ENCODE data around the gene TMEM120B. TPM values are rescaled to one million over a fixed set of nuclear protein-coding genes. Genes with fewer than 3 reads are reported as not detected.
"Not testable (repeated sequence)": the region's sequence is repeated elsewhere in the genome, so short reads cannot be mapped to it uniquely, and the experiment has no call there.

TMEM120B gene
- total RNA-seq, 1 donor from 2014 or later, result 11.6 TPM

DNA sequence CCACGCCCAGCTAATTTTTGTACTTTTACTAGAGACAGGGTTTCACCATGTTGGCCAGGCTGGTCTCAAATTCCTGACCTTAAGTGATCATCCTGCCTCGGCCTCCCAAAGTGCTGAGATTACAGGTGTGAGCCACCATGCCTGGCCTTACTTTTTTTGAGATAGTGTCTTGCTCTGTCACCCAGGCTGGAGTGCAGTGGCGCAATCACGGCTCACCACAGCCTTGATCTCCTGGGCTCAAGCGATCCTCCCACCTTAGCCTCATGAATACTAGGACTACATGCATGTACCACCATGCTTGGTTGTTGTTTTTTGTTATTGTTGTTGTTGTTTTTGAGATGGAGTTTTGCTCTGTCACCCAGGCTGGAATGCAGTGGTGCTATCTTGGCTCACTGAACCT is 33.0 kb downstream of the TMEM120B start:
- DNase-seq (ENCODE audit: low spot score), result not testable (repeated sequence)

DNA sequence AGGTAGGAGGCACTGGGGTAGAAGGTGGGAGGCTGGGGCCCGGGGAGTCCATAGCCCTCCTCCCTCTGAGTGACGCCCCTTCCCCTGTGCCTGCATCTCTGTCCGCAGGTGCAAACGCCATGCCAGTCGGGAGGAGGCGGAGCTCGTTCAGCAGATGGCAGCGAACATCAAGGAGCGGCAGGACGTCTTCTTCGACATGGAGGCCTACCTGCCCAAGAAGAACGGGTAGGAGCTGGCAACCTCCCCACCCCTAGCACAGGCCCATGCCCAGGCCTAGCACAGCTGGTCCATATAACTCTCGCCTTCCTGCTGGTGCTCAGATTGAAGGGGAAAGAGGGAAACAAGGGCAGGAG is 35.6 kb downstream of the TMEM120B start:
- DNase-seq (ENCODE audit: low spot score), result no peak

DNA sequence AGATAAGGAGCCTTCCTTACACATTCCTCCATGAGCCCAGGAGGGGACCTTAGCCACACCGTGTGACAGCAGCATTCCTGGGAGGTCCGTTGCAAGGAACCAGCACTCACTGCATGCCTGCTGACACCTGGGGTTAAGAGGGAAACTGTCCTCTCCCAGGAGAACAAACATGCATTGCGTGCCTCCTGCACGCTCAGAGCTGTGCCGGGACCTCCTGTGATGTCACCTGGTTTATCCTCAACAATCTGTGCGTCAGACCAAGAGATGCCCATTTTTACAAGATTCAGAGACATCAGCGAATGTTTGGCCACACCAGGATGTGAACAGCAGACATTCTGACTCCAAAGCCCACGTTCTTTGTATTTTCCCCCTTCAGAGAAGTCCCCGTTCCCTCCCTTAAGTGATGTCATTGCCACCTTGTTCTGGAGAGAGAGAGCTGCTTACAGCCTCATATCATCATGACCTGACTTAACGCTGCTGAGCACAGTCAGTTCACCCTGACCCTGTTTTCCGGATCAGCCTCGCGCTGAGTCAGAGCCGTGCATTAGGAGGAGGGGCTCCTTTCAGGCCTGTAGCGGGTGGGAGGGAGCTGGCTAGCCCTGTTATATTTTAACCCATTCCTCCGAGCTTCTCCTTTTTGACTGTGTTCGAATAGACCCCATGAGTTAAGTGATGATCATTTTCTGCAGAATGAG is 36.2 kb downstream of the TMEM120B start:
- peak; percentile 40 for DNase-seq (ENCODE audit: low spot score)

DNA sequence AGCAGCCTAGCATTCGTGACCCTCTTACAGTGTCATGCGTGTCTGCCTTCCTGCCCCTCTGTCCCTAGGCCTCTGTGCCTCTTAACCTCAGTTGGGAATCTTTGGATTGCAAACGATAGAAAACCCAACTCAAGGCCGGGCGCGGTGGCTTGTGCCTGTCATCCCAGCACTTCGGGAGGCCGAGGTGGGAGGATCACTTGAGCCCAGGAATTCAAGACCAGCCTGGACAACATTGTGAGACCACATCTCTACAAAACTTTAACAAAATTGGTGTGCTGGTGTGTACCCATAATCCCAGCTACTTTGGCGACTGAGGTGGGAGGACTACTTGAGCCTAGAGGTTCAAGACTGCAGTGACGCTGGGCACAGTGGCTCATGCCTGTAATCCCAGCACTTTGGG is 36.7 kb downstream of the TMEM120B start:
- DNase-seq (ENCODE audit: low spot score), result no peak

DNA sequence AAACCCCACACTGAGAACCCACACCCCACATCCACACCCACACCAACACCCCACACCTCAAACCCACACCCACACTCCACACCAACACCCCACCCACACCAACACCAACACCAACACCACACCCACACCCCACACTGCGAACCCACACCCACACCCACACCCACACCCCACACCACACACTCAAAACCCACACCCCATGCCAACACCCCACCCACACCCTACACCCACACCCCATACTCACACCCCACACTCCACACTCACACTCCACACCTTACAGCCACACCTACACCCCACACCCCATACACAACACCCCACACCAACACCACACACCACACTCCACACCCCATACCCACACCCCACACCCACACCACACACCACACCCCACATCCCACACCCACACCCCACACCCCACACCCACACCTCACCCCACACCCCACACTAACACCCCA is 38.0 kb downstream of the TMEM120B start:
- DNase-seq (ENCODE audit: low spot score), result no peak

DNA sequence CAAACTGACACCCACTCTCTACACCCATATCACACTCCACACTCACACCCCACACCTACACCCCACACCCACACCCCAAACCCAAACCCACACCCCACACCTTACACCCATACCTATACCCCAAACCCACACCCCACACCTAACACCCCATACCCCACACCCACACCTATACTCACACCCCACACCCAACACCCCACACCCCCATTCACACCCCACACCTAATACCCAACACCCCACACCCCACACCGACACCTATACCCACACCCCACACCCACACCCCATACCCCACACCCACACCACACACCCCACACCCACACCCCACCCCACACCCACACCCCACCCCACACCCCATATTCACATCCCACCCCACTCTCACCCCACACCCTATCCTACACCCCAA is 38.5 kb downstream of the TMEM120B start:
- DNase-seq (ENCODE audit: low spot score), result no peak

DNA sequence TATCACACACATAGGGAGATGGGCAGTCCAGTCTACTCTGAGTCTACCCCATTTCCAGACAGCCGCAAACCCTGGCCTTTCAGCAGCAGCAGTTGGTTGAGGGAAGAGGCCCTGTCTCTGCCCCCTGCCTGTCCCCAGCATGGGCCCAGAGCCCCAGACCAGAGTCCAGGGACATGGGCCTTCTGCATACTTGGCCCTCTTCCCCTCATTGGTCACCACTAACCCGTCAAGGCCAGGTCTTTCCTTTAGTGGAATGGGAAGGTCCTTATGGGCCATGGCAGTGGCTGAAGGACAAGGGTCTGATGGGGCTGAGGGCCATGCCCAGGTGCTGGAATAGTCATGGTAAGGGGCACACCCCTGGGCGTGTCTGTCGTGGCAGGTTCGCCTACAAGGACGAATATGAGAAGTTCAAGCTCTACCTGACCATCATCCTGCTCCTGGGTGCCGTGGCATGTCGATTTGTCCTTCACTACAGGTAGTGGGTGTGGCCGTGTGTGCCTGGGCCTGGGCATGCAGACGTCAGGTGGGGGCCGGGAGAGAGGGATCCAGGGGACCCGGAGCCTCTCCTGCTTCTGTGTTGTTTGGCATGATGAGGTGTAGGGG is 39.3 kb downstream of the TMEM120B start:
- no peak for DNase-seq (ENCODE audit: low spot score)

DNA sequence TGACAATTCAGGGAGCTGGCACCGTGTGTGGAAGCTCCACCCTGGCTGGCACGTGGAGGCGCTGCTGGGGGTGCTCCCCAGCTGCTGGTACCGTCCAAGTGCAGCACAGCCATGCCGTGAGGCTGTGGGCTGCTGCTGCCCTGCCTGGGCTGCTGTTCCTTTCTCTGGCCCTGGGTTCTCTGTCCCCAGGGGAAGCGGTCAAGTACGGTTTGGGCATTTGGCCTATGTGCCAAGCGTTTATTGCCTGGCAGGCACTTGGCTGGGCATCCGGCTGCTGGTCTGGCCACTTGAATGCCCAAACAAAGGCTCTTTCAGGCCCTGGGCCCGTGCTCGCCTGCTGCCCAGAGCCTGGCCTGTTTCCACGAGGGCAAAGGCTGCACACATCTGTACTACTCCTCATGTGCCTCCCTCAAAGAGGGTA is 41.3 kb downstream of the TMEM120B start:
- peak; percentile 44 for DNase-seq (ENCODE audit: low spot score)

DNA sequence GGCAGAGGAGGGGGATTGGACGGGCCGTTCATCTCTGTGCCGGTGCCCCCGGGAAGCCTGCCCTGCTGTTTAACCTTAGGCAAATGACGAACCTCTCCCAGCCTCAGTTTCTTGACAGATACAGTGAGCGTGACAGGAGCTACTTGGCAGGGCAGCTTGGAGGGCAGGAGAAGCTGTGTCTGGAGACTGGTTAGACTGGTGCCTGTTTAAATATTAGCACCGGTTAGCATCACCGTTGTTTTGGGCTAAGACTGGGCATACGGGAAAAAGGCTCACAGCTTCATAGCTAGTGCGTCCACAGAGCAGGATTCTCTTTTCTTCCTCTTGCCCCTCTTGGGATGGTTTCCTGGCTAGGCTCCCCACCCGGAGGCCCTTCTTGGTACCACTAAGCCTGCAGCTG is 42.3 kb downstream of the TMEM120B start:
- no peak for DNase-seq (ENCODE audit: low spot score)

DNA sequence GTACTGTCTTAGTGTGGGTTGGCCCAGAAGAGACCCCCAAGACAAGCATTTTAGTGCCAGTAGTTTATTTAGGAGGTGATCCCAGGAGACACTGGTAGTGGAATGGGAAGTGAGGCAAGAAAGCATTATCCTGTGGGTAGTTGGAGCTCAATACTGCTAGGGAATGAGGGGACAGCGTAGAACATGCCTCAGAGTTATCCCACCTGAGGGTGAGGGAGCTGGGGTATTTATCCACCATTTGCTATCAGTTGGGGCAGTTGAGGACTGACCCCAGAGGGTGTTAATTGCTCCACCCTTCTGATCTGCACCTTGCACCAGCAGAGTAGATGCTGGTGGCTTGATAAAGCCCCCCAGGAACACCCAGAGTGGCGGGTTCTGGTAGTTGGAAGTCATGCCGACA is 43.0 kb downstream of the TMEM120B start:
- no peak for DNase-seq (ENCODE audit: low spot score)

DNA sequence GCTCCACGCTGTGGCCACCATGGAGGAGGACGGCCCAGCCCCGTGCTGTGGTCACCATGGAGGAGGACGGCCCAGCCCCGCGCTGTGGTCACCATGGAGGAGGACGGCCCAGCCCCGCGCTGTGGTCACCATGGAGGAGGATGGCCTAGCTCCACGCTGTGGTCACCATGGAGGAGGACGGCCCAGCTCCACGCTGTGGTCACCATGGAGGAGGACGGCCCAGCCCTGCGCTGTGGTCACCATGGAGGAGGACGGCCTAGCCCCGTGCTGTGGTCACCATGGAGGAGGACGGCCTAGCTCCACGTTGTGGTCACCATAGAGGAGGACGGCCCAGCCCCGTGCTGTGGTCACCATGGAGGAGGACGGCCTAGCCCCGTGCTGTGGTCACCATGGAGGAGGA is 46.0 kb downstream of the TMEM120B start:
- DNase-seq (ENCODE audit: low spot score), result not testable (repeated sequence)

DNA sequence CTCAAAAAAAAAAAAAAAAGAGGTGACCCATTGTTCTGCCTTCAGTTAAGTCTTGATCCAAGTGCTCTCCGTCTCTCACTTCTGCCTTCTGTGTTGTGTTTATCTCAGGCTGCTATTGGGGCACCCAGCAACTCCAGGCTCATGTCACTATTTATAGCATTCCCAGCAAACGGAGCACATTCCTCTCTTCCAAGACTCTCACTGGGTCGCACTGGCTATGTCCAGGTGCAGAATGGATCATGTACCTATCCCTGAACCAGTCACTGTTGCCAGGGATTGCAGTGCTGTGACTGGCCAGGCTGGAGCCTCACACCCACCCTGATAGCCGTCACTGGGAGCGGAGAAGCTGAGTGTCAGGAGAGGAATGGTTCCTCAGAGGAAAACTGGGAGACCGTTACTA is 49.7 kb downstream of the TMEM120B start:
- no peak for DNase-seq (ENCODE audit: low spot score)

DNA sequence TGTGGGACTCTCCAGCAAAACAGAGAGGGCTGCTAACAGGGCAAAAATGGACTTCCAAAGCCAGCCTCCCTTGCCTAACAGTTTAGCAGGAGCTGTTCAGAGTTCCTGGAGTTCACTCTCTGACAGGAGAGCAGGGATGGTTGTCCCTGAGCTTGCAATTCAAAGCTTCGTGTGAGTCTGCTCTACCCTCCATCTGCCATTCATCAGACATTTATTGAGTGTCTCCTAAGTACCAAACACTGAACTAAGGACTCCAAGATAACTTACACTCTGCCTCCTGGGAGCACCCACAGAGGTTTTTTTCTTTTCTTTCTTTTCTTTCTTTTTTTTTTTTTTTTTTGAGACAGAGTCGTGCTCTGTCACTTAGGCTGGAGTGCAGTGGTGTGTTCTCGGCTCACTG is 52.3 kb downstream of the TMEM120B start:
- DNase-seq (ENCODE audit: low spot score), result no peak

DNA sequence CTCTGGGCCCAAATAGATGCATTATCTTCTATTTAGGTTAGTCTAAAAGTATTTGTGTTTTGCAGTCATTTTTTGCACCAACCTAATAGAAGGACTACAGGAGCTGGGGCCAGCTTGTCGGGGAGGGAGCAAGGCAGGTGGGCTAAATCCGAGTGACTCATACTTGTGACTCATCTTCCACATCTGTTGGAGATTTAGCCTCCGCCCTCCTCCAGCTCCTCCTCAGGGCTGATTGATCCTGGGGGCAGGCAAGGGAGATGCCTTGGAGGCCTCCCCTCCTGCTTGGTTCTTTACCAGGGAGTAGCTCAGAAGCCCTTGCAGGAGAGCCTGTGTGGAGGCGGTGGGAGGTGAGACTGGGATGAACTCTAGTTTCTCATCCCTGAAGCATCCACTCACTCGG is 53.0 kb downstream of the TMEM120B start:
- no peak for DNase-seq (ENCODE audit: low spot score)

DNA sequence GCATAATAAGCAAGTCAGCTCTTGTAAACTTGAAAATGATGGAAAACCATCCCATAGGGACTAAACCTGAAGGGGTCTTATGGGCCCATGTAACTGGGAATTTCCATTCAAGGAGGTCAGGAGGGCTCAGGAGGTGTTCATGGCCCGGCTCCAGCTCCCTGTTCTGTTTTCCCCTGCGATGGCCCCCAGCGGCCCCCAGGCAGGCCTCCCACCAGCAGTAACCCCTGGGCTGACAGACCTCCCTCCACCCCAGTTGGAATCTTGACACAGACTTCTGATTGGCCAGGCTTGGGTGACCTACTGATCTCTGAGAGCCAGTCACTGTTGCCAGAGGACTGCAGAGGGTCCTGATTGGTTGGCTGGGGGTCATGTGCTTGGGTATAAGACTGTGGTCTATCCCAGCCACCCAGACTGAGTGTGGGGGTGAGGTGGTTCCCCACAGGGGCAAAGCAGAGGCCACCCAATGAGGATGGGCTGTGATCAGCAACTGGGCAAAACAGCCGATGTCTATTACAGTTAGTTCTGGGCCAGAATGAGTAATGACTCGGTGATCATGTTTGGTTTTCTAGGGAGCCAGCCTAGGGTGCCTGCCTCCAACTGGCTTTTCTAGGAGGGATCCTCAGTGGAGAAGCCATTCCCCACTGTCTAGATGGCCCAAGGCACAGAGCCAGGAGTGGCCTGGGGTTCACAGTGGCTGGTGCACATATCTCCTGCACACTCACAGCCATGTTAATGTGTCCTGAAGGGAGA is 53.9 kb downstream of the TMEM120B start:
- no peak for DNase-seq (ENCODE audit: low spot score)

DNA sequence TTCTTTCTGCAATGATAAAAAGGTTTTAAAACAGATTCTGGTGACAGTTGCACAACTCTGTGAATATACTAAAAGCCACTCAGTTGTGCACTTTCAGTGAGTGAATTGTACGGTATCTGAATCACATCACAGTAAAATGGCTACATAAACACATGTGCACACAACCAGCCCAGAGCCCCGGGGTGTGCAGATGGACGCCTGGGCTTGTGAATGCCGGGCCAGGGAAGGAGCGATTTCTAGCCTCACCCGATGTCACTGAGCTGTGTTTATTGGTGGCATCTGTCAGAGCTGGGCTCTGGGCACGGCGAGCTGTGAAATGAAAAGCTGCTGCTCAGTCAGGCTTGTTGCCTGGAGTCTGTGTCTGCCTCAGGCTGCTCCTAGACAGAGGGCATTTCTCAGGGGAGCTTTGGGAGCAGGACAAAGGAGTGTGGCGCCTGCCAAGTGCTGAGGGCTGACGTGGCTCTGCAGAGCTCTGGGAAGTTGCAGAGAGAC is 55.0 kb downstream of the TMEM120B start:
- no peak for DNase-seq (ENCODE audit: low spot score)

DNA sequence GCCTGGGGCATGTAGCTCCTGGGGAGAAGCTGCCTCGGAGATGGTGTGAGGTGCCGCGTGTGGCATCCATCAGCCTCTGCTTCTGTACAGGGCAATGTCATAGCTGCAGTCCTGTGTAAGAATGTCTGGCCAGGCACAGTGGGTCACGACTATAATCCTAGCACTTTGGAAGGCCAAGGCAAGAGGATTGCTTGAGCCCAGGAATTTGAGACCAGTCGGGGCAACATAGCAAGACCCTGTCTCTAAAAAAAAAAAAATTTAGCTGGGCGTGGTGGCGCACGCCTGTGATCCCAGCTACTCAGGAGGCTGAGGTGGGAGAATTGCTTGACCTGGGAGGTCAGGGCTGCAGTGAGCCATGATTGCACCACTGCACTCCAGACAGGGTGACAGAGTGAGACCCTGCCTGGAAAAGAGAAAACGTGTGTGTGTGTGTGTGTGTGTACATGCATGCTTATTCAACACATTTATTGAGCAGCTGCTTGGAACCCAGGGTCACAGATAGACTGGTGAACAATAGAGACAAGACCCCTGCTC is 56.8 kb downstream of the TMEM120B start:
- no peak for DNase-seq (ENCODE audit: low spot score)

DNA sequence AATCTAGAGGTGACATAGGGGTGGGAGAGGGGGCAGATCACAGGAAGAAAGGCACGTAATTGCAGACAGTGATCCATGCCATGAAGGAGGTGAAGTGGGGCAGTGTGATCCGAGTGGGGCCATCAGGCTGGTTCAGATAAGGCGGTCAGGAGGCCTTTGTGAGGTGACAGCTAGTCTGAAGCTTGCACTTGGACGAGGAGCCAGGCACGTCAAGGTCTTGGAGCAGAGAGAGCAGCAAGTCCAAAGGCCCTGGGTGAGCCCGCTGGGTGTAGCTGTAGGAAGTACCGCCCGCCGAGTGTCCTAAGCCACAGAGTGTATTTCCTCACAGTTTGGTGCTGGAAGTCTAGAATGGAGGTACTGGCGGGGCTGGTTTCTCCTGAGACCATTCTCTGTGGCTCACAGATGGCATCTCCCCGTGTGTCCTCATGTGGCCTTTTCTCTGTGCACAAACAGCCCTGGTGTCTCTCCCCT is 57.3 kb downstream of the TMEM120B start:
- peak; percentile 76 for DNase-seq (ENCODE audit: low spot score)

DNA sequence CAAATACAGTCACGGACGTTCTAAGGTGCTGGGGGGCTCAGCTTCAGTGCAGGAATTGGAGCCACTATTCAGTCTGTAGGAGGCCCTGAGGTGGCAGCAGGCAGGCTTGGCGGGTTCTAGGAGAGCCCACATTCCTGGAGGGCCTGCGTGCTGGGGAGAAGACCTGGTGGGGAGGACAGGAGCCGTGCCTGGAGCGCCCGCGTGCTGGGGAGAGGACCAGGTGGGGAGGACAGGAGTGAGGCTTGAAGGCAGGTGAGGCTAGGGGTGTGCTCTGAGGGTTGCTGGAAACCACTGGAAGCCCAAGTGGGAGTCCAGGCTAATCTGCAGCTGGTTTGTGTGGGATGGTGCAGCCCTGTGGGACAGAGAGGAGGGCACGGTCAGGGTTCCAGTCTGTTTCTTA is 57.8 kb downstream of the TMEM120B start:
- DNase-seq (ENCODE audit: low spot score), result no peak

DNA sequence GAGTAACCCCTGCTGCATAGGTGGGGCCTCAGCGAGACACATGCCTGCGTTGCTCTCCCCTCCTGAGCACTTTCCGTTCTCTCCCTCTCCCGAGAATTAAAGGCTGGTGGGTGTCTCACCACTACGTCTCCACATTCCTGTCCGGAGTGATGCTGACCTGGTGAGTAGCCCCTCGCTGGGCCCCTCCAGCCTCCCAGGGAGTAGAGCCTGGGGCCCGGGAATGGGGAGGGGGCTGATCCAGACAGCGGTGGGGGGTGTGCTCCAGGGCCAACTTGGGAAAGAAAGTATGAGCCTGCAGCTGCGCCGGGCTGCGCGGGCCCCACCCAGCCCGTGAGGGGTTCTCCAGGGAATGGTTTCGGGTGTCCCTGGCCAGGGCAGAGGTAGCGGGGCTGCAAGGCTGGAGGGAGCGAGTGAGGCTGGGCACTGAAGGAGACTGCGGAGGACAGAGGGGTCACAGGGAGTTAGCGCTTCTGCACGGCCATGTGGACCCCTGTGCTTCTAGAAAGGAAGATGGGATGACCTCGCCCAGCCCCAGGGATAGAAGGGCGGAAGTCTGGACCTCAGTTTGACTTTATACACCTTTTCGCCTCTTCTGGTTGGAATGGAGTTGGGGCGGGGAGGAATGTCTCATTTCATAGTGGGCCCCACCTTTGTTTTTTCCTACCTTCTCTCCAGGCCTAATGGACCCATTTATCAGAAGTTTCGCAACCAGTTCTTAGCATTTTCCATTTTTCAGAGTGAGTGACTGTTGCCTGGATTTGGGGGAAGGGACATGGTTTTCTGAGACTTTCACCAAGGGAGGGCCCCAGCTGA is 58.5 kb downstream of the TMEM120B start:
- DNase-seq (ENCODE audit: low spot score), result no peak

DNA sequence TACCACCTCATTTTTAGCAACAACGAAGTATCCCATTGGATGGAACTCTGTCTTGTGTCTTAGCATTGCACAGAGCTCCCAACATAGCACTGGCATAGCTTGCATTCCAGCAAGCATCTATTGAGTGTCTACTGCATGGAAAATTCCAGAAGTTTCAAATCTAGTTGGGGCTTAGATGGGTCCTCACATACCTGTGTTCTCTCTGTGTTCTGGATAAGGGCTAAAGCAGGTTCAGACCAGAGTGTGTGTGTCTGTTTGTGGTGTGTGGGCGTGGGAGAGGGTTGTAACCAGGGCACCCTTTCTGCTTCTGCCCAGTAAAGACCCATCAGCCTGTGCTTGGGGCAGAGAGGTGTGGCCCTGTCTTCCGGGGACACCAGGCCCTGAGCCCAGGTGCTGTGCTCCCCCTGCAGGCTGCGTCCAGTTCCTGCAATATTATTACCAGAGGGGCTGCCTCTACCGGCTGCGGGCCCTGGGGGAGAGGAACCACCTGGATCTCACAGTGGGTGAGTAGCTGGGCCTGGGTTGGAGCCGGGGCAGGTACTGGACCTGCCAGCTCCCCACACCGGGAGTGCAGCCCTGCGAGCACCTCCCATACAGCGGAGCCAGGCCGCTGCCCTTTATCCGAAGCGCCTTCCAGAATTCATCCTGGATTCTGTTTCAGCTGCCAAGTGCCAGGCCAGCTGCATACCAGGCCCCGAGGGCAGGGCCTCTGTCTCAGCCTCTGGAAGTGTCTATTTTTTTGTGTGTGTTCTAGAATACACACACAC is 60.6 kb downstream of the TMEM120B start:
- DNase-seq (ENCODE audit: low spot score), result peak; percentile 66

Measured in mucosa of gallbladder (tissue), 1 donor.